H1 (cell line): ENCODE results near the gene AIFM1. TPM values are rescaled to one million over a fixed set of nuclear protein-coding genes. Genes with fewer than 3 reads are reported as not detected.

Experiments
- ASH2L ChIP-seq: fragments of 200-600, 300-600 bp; sonication (generic); IDR thresholded peaks from one replicate; pipeline ENCODE4 v1.7.1; 2017; ENCODE audit warnings: low read length
- BRCA1 ChIP-seq: IDR thresholded peaks from 2 replicates; pipeline ENCODE4 v1.6.1; 2012; ENCODE audit warnings: low read depth, low read length, improper control_type of control experiment
- CBX5 ChIP-seq: fragments of 300-800, 300-1000 bp; sonication (generic); IDR thresholded peaks from 2 replicates; pipeline ENCODE4 v1.7.1; 2016; ENCODE audit warnings: antibody characterized with exemption, low read length, low read depth
- CHD1 ChIP-seq: IDR thresholded peaks from 2 replicates; pipeline ENCODE4 v1.6.1; 2012; ENCODE audit warnings: low read depth, low read length, improper control_type of control experiment
- CHD2 ChIP-seq: IDR thresholded peaks from 2 replicates; pipeline ENCODE4 v1.6.1; 2012; ENCODE audit warnings: low read length, improper control_type of control experiment
- EP300 ChIP-seq, 2 experiments: IDR thresholded peaks; 1 replicate in 1 of 2; 2 replicates in 1 of 2; pipeline ENCODE4 v1.6.1; 2011 to 2012; ENCODE audit warnings: low read depth in 2 of 2, low read length in 2 of 2, mild to moderate bottlenecking in 2 of 2, borderline replicate concordance in 1 of 2, inconsistent platforms in 1 of 2, moderate library complexity in 1 of 2
- FOSL1 ChIP-seq: IDR thresholded peaks from 2 replicates; pipeline ENCODE4 v1.6.1; 2011; ENCODE audit warnings: mild to moderate bottlenecking, low read depth, low read length, moderate library complexity; ENCODE audit not compliant: insufficient read depth
- HDAC2 ChIP-seq, 2 experiments: fragments of 300-600 bp in 1 of 2; sonication (generic) in 1 of 2; IDR thresholded peaks; 2 replicates each; pipeline ENCODE4 v1.6.1; 2011 to 2012; ENCODE audit warnings: low read depth in 2 of 2, low read length in 2 of 2, mild to moderate bottlenecking in 2 of 2, moderate library complexity in 2 of 2, borderline replicate concordance in 1 of 2, inconsistent platforms in 1 of 2
- JUND ChIP-seq: IDR thresholded peaks from 2 replicates; pipeline ENCODE4 v1.6.1; 2011; ENCODE audit warnings: mild to moderate bottlenecking, improper control_type of control experiment, low read length
- KDM4A ChIP-seq: IDR thresholded peaks from one replicate; pipeline ENCODE4 v1.7.1; 2012; ENCODE audit warnings: low read depth, mild to moderate bottlenecking, moderate library complexity, low read length, inconsistent platforms; ENCODE audit not compliant: severe bottlenecking
- KDM5A ChIP-seq: fragments of 200-600 bp; IDR thresholded peaks from 2 replicates; pipeline ENCODE4 v1.7.1; 2012; ENCODE audit warnings: mild to moderate bottlenecking, low read length, inconsistent platforms, mixed read lengths
- NANOG ChIP-seq: IDR thresholded peaks from 2 replicates; pipeline ENCODE4 v1.6.1; 2011; ENCODE audit warnings: low read length, low read depth, mild to moderate bottlenecking, inconsistent platforms; ENCODE audit not compliant: insufficient read depth, poor library complexity, severe bottlenecking
- NRF1 ChIP-seq: IDR thresholded peaks from 2 replicates; pipeline ENCODE4 v1.6.1; 2011; ENCODE audit warnings: mild to moderate bottlenecking, low read depth, low read length, improper control_type of control experiment
- POLR2A ChIP-seq, 2 experiments: IDR thresholded peaks; 1 replicate in 1 of 2; 2 replicates in 1 of 2; pipeline ENCODE4 v1.6.1; 2011; ENCODE audit warnings: low read depth in 2 of 2, low read length in 2 of 2, mild to moderate bottlenecking in 2 of 2; ENCODE audit errors: control extremely low read depth in 1 of 2
- POU5F1 ChIP-seq: IDR thresholded peaks from 2 replicates; pipeline ENCODE4 v1.6.1; 2011; ENCODE audit warnings: low read depth, mild to moderate bottlenecking, low read length, moderate library complexity
- RBBP5 ChIP-seq: IDR thresholded peaks from 2 replicates; pipeline ENCODE4 v1.7.1; 2012; ENCODE audit warnings: low read depth, mild to moderate bottlenecking, inconsistent platforms, low read length, moderate library complexity, borderline replicate concordance
- RFX5 ChIP-seq: IDR thresholded peaks from 2 replicates; pipeline ENCODE4 v1.6.1; 2011; ENCODE audit warnings: low read depth, low read length, improper control_type of control experiment, borderline replicate concordance
- RXRA ChIP-seq: IDR thresholded peaks from 2 replicates; pipeline ENCODE4 v1.6.1; 2011; ENCODE audit warnings: low read depth, mild to moderate bottlenecking, low read length, moderate library complexity; ENCODE audit not compliant: insufficient read depth
- SAP30 ChIP-seq: fragments of 300-600 bp; sonication (generic); IDR thresholded peaks from 2 replicates; pipeline ENCODE4 v1.7.1; 2012; ENCODE audit warnings: low read length, moderate library complexity, mild to moderate bottlenecking, inconsistent platforms; ENCODE audit not compliant: insufficient read depth, insufficient replicate concordance
- SIN3A ChIP-seq, 2 experiments: IDR thresholded peaks in 1 of 2; conservative IDR thresholded peaks in 1 of 2; 2 replicates each; pipeline ENCODE4 v1.6.1; 2011 to 2012; ENCODE audit warnings: low read length in 2 of 2, improper control_type of control experiment in 1 of 2, low read depth in 1 of 2, mild to moderate bottlenecking in 1 of 2
- SIRT6 ChIP-seq: IDR thresholded peaks from one replicate; pipeline ENCODE4 v1.7.1; 2012; ENCODE audit warnings: low read length, inconsistent platforms
- TCF12 ChIP-seq: IDR thresholded peaks from 2 replicates; pipeline ENCODE4 v1.6.1; 2011; ENCODE audit warnings: low read depth, mild to moderate bottlenecking, low read length
- polyA plus RNA-seq, 7 experiments: library from polyadenylated mRNA; depleted of rRNA in 3 of 7; stranded (reverse) in 5 of 7; unstranded in 2 of 7; fragments of >200 nt in 5 of 7; fragments of 200-250 nt in 2 of 7; gene quantifications; 1 replicate in 5 of 7; 2 replicates in 1 of 7; 4 replicates in 1 of 7; pipeline versions ENCODE4 v1.2.1 to v1.2.3, GENCODE V29; 2011 to 2013; ENCODE audit warnings: missing spikeins in 2 of 7, mixed read lengths in 2 of 7
- total RNA-seq: library from RNA; stranded (reverse); fragmentation: NEBNext Ultra II Directional; extraction: Animal tissue kit (Norgen Biotek cat#: 25700); gene quantifications from 2 replicates; pipeline ENCODE4 v1.2.1, GENCODE V29; 2021
- TF ChIP-seq, protein P1 (sequence below): IDR thresholded peaks from 2 replicates; pipeline ENCODE4 v1.6.1; 2012; ENCODE audit warnings: inconsistent platforms

AIFM1 gene
- total and polyA plus RNA-seq, 2 of the 8 experiments (the other 6 are each of a cell fraction or from before 2014, with no cell fraction given), result 34.1 to 55.4 TPM

DNA sequence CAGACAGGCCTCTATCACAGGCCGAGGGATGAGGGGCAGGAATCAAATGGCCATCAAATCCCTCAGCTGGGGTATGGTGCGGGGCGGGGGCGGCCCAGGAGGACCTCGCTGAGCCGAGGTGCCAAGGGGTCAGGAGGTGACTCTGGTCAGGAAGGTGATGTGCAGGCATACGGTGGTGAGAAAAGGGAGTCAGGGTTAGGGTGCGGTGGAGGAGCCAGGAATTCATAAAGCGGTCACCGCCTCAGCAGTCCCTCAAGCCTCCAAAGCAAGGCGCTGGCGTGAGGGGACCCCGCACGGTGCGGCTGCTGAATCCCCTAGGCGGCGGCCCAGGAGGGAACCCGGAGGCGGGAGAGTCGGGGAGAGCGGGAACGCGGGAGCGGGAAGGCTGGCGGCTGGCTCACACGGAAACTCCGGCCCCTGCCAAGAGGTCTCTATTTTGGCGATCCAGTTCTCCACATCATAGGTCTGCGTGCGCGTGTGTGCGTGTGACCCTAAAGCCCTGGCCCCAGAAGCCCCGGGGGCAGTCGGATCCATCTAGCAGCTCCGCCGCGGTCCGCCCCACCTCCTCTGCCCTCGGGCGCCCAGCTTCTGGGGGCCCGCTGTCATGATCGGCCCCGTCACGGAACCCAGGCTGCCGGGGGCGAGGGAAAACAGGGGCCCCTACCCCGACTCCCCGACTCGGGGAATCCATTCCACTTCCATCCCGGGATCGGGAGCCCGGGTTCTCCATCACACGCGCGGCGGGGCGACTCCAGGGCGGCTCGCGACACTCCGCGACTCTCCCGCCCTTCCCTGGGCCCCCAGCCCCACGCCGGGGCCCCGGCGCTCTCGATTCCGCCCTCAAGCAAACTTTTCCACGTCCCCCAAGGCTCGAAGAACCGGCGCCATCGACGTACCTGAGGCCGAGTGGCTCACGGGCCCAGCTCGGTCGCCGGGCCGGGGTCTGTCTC lies 55.9 kb downstream of the AIFM1 start (continued):
- TF ChIP-seq BRCA1 (no peak), POU5F1 (no peak), TCF12 (no peak), CHD2 (no peak), RFX5 (no peak), CBX5 (no peak), EP300 (IDR thresholded peaks at IDR 0.05; ENCODE audit: borderline replicate concordance in 1 of 2, low read depth in 2 of 2, low read length in 2 of 2) (no peak), RBBP5 (no peak), KDM4A (peak; percentile 12), NANOG (no peak), RXRA (no peak), ASH2L (no peak), FOSL1 (no peak), POLR2A (IDR thresholded peaks at IDR 0.05; ENCODE audit: control extremely low read depth in 1 of 2, low read depth in 2 of 2, low read length in 2 of 2) (no peak), SIN3A (conservative IDR thresholded peaks at IDR 0.05 in 1 of 2, IDR thresholded peaks at IDR 0.05 in 1 of 2; ENCODE audit: low read depth in 1 of 2, low read length in 2 of 2) (no peak), SAP30 (no peak), CHD1 (no peak), JUND (no peak), SIRT6 (no peak), KDM5A (no peak), NRF1 (no peak), HDAC2 (IDR thresholded peaks at IDR 0.05; ENCODE audit: borderline replicate concordance in 1 of 2, low read depth in 2 of 2, low read length in 2 of 2) (no peak)
- TF ChIP-seq, protein P1, sequence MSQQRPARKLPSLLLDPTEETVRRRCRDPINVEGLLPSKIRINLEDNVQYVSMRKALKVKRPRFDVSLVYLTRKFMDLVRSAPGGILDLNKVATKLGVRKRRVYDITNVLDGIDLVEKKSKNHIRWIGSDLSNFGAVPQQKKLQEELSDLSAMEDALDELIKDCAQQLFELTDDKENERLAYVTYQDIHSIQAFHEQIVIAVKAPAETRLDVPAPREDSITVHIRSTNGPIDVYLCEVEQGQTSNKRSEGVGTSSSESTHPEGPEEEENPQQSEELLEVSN, result peak; percentile 93
